ENCODE data around the gene RELT.

- TF ChIP-seq EZH2 (IDR thresholded peaks at IDR 0.05; ENCODE audit: low read length, unreplicated experiment) (no peak), CTCF (conservative IDR thresholded peaks at IDR 0.05; ENCODE audit: low read depth, low read length) (no peak), EZH2phosphoT487 (IDR thresholded peaks at IDR 0.05; ENCODE audit: borderline replicate concordance, low read length) (no peak)
Observed at GRCh38 chr11:73348838-73349237, 27.4 kb upstream of the RELT start.

Data from PC-3 (cell line).